ENCODE data around the gene RBM3.

Gene RBM3

DNA sequence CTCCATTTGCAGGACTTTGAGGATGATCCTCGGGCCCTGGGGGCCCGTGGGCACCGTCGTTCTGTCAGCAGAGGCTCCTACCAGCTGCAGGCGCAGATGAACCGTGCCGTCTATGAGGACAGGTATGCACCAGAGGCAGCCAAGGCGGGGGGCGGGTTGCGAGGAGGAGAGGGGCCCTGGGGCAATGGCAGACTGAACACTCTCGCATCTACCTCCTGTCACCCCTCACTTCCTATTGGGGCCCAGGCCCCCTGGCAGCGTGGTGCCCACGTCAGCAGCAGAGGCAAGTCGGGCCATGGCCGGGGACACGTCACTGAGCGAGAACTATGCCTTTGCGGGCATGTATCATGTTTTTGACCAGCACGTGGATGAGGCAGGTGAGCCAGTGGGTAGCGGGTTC, 25.1 kb downstream of the RBM3 start:
- TF ChIP-seq, protein P1, sequence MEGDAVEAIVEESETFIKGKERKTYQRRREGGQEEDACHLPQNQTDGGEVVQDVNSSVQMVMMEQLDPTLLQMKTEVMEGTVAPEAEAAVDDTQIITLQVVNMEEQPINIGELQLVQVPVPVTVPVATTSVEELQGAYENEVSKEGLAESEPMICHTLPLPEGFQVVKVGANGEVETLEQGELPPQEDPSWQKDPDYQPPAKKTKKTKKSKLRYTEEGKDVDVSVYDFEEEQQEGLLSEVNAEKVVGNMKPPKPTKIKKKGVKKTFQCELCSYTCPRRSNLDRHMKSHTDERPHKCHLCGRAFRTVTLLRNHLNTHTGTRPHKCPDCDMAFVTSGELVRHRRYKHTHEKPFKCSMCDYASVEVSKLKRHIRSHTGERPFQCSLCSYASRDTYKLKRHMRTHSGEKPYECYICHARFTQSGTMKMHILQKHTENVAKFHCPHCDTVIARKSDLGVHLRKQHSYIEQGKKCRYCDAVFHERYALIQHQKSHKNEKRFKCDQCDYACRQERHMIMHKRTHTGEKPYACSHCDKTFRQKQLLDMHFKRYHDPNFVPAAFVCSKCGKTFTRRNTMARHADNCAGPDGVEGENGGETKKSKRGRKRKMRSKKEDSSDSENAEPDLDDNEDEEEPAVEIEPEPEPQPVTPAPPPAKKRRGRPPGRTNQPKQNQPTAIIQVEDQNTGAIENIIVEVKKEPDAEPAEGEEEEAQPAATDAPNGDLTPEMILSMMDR (IDR thresholded peaks at IDR 0.05; ENCODE audit: control insufficient read depth, insufficient read depth, low read depth, low read length, missing control alignments): no peak
- H3K4me3 ChIP-seq (ENCODE audit: control insufficient read depth, low read depth, low read length): no peak overlapping the region
- DNase-seq (ENCODE audit: low read depth): no peak

DNA sequence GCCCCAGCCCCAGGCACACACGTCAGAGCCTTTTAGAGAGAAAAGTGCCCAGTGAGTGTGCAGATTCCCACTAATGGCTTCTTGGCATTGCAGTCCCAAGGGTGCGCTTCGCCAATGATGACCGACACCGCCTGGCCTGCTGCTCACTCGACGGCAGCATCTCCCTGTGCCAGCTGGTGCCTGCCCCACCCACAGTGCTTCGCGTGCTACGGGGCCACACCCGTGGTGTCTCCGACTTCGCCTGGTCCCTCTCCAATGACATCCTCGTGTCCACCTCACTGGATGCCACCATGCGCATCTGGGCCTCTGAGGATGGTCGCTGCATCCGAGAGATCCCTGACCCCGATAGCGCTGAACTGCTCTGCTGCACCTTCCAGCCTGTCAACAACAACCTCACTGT, 25.9 kb downstream of the RBM3 start:
- TF ChIP-seq, protein P1 (IDR thresholded peaks at IDR 0.05; ENCODE audit: control insufficient read depth, insufficient read depth, low read depth, low read length, missing control alignments): no peak
- no peak for DNase-seq (ENCODE audit: low read depth)
- H3K4me3 ChIP-seq (ENCODE audit: control insufficient read depth, low read depth, low read length): no peak overlapping the region

DNA sequence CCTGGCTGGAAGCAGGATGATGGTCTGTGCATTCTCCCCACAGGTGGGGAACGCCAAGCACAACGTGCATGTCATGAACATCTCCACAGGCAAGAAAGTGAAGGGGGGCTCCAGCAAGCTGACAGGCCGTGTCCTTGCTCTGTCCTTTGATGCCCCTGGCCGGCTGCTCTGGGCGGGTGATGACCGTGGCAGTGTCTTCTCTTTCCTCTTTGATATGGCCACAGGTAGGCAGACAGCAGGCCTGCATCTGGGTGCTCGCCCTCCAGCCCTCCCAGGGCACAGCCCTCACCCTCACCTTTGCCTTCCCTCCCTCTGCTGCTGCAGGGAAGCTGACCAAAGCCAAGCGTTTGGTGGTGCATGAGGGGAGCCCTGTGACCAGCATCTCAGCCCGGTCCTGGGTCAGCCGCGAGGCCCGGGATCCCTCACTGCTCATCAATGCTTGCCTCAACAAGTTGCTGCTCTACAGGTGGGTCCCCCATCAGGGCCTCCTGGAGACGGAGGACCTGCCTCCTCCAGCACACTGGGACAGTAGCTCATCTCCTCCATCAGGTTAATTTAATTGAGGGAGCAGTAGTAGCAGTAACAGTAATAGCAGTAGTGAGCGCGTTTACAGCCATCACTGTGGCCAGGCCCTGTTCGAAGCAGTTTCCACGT, 27.6 kb downstream of the RBM3 start:
- DNase-seq (ENCODE audit: low read depth): no peak
- TF ChIP-seq, protein P1 (IDR thresholded peaks at IDR 0.05; ENCODE audit: control insufficient read depth, insufficient read depth, low read depth, low read length, missing control alignments): no peak
- H3K4me3 ChIP-seq (ENCODE audit: control insufficient read depth, low read depth, low read length): no peak overlapping the region

DNA sequence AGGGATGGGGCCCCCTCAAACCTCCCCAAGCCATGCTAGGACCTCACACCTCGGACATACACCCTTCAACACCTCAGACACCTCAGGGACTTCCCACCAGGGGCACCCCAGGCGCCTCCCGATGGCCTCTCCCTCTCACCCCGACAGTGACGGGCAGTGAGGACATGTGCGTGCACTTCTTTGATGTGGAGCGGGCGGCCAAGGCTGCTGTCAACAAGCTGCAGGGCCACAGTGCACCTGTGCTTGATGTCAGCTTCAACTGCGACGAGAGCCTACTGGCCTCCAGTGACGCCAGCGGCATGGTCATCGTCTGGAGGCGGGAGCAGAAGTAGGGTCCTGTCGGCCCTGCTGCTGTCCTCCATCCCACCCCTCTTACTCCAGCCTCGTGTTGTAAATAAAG, 30.4 kb downstream of the RBM3 start:
- TF ChIP-seq, protein P1 (IDR thresholded peaks at IDR 0.05; ENCODE audit: control insufficient read depth, insufficient read depth, low read depth, low read length, missing control alignments): no peak
- H3K4me3 ChIP-seq (ENCODE audit: control insufficient read depth, low read depth, low read length): no peak overlapping the region
- DNase-seq (ENCODE audit: low read depth): no peak

DNA sequence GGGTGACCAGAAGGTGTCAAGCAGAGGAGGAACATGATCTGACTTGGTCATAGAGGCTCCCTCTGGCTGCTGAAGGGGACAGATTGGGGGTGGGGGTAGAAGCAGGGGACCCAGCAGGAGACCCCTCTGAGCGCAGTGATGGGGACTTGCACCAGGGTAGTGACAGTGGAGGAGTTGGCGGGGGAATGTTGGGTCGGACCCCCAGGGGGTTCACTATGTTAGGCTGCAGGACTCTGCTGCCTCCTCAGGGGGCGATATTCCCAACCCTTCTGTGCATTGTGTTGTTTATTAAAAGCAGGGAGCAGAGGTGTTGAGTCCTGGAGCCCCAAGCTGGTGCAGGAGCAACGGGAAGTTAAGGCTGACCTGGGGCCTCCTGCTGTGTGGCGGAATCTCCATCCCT, 31.8 kb downstream of the RBM3 start:
- TF ChIP-seq, protein P1 (IDR thresholded peaks at IDR 0.05; ENCODE audit: control insufficient read depth, insufficient read depth, low read depth, low read length, missing control alignments): no peak
- no peak for DNase-seq (ENCODE audit: low read depth)

DNA sequence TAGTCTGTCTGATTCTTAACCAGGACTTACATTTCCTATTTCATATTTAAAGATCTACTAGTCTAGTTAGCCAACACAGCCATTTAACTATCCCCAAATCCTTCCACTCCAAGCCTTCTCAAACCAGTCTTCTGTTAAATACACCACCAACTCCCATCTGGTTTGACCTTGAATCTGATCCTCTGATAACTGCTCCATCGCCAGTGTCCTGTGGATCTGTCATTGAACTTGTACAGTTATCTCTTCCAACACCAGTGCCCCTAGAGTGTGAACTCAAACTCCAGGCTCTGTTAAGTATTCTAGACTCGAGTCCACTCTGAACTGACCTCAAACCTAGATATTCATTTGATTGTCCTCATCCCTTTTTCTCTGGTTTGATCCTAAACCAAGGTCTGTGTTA, 37.4 kb downstream of the RBM3 start:
- DNase-seq (ENCODE audit: low read depth): no peak
- TF ChIP-seq, protein P1 (IDR thresholded peaks at IDR 0.05; ENCODE audit: control insufficient read depth, insufficient read depth, low read depth, low read length, missing control alignments): no peak
- no peak overlapping the region for H3K4me3 ChIP-seq (ENCODE audit: control insufficient read depth, low read depth, low read length)

More for the DNA sequence above, 31.8 kb downstream of the RBM3 start:
- H3K4me3 ChIP-seq (ENCODE audit: control insufficient read depth, low read depth, low read length): no peak overlapping the region
